ENCODE data around the gene TMEM269.
"Not testable (repeated sequence)": the region's sequence is repeated elsewhere in the genome, so short reads cannot be mapped to it uniquely, and the experiment has no call there.

TMEM269 gene

DNA sequence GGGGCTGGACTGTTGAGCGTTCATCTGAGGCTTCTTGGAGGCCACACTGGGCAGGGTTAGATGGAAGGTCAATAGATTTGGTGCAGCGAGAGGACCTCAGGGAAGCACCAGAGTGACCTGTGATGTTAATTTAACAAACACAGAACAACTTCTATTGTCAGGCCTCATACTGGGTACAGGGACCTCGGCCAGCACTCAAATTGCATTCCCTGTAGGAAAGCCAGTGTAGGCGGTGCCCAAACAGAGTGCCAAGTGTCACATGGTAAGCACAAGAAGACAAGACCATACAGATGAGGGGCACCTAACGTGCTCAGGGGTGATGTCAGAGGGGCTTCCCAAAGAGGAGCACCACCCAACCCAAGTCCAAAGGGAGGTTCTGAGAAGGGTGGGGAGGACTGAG is 1.3 kb downstream of the TMEM269 start:
- TF ChIP-seq SPI1 (IDR thresholded peaks at IDR 0.05; ENCODE audit: low read depth, low read length), result no peak
- TF ChIP-seq POLR2A (IDR thresholded peaks at IDR 0.05; ENCODE audit: low read depth, low read length), result no peak
- no peak for TF ChIP-seq POLR2AphosphoS5 (IDR thresholded peaks at IDR 0.05; ENCODE audit: low read depth, low read length)
- no peak for TF ChIP-seq POU2F2 (IDR thresholded peaks at IDR 0.05; ENCODE audit: low read depth, low read length)
- no peak for TF ChIP-seq TAF1 (IDR thresholded peaks at IDR 0.05; ENCODE audit: low read depth, low read length)
- TF ChIP-seq PAX5 (IDR thresholded peaks at IDR 0.05; ENCODE audit: insufficient read depth, low read length, severe bottlenecking), result no peak
- DNase-seq (ENCODE audit: insufficient read length, low spot score) (no peak), FAIRE-seq (peak; percentile 48)

DNA sequence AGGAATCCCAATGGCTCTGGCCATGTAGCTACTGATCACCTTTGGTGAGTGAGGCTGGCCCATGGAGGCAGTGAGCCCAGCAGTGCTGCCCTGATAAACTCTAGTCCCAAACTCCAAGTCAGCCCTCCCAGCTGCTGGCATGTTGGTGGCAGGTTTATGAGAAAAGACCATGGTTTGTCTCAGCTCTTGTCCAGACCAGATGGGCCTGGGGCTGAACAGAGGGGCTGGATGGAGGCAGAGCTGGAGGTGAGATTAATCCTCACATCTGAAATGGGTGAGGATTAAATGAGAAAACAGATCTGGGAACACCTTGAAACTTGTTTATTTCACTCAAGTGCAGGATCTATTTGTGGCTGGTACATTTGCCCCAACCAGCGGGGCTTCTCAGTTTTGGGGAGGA is 3.2 kb downstream of the TMEM269 start:
- FAIRE-seq (no peak), DNase-seq (ENCODE audit: insufficient read length, low spot score) (no peak)
- TF ChIP-seq PAX5 (IDR thresholded peaks at IDR 0.05; ENCODE audit: insufficient read depth, low read length, severe bottlenecking), result no peak
- no peak for TF ChIP-seq POU2F2 (IDR thresholded peaks at IDR 0.05; ENCODE audit: low read depth, low read length)

DNA sequence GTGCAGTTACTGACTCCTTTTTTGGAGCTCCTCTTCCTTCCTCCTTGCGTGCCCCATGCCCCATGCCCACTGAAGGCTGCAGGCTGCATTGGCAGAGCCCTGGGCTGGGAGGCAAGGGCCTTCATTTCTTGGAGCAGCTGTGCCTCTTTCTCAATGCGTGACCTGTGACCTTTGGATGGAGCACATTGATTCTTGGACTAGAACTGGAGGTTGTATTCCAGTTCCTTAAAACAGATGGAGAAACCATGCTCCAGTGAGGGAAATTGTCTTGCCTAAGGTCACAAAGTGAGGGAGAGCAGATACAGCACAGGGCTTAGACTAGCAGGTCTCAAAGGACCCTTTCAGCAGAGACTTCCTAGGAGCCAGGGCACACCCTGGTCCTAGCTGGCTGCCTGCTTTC is 9.0 kb downstream of the TMEM269 start:
- FAIRE-seq (no peak), DNase-seq (ENCODE audit: insufficient read length, low spot score) (no peak)
- TF ChIP-seq PAX5 (IDR thresholded peaks at IDR 0.05; ENCODE audit: insufficient read depth, low read length, severe bottlenecking), result no peak
- TF ChIP-seq POU2F2 (IDR thresholded peaks at IDR 0.05; ENCODE audit: low read depth, low read length), result no peak
- no peak for TF ChIP-seq SPI1 (IDR thresholded peaks at IDR 0.05; ENCODE audit: low read depth, low read length)
- no peak for TF ChIP-seq POLR2A (IDR thresholded peaks at IDR 0.05; ENCODE audit: low read depth, low read length)
- no peak for TF ChIP-seq TAF1 (IDR thresholded peaks at IDR 0.05; ENCODE audit: low read depth, low read length)
- no peak for TF ChIP-seq POLR2AphosphoS5 (IDR thresholded peaks at IDR 0.05; ENCODE audit: low read depth, low read length)

DNA sequence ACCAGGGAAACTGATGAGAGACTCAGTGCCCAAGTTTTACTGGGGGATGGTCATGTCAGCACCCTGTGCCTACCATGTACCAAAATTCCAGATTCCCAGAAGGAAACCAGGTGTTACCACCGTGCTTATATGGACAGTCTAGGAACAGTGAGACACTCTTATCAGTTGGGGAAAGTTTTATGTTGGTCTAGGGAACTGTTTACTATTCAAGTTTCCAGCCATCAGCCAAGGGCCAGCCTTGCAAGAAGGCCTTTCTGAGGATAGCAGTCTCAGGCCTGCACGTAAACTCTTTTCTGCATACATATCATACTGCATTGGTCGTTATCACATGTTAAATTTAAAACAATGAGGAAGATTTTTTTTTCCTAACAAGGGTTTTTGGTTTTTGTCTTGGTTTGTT is 12.6 kb downstream of the TMEM269 start:
- FAIRE-seq, result no peak
- DNase-seq (ENCODE audit: insufficient read length, low spot score), result no peak
- TF ChIP-seq POLR2A (IDR thresholded peaks at IDR 0.05; ENCODE audit: low read depth, low read length) (no peak), PAX5 (IDR thresholded peaks at IDR 0.05; ENCODE audit: insufficient read depth, low read length, severe bottlenecking) (no peak), SPI1 (IDR thresholded peaks at IDR 0.05; ENCODE audit: low read depth, low read length) (no peak), POLR2AphosphoS5 (IDR thresholded peaks at IDR 0.05; ENCODE audit: low read depth, low read length) (no peak), POU2F2 (IDR thresholded peaks at IDR 0.05; ENCODE audit: low read depth, low read length) (no peak), TAF1 (IDR thresholded peaks at IDR 0.05; ENCODE audit: low read depth, low read length) (no peak)

DNA sequence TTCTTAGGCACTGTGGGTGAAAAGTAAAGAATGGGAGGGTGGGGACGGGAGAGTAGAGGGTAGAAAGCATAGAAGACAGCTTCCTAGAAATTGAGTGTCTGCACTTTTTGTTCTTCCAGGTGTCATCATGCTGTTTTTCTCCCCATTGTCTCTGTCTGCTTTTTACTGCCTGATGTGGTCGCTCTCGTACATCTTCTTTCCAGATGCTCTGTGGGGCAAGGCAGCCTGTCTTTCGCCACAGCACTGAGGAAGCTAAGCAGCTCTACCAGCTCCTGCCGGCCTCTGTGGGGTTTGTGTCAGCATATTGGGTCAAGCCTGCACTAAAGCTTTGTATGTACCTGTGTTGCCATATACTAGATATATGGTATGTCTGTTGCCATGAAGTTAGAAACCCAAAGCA is 13.2 kb downstream of the TMEM269 start:
- TF ChIP-seq TAF1 (IDR thresholded peaks at IDR 0.05; ENCODE audit: low read depth, low read length) (no peak), POU2F2 (IDR thresholded peaks at IDR 0.05; ENCODE audit: low read depth, low read length) (no peak), SPI1 (IDR thresholded peaks at IDR 0.05; ENCODE audit: low read depth, low read length) (no peak), POLR2A (IDR thresholded peaks at IDR 0.05; ENCODE audit: low read depth, low read length) (no peak), POLR2AphosphoS5 (IDR thresholded peaks at IDR 0.05; ENCODE audit: low read depth, low read length) (no peak)
- FAIRE-seq, result no peak
- no peak for DNase-seq (ENCODE audit: insufficient read length, low spot score)

DNA sequence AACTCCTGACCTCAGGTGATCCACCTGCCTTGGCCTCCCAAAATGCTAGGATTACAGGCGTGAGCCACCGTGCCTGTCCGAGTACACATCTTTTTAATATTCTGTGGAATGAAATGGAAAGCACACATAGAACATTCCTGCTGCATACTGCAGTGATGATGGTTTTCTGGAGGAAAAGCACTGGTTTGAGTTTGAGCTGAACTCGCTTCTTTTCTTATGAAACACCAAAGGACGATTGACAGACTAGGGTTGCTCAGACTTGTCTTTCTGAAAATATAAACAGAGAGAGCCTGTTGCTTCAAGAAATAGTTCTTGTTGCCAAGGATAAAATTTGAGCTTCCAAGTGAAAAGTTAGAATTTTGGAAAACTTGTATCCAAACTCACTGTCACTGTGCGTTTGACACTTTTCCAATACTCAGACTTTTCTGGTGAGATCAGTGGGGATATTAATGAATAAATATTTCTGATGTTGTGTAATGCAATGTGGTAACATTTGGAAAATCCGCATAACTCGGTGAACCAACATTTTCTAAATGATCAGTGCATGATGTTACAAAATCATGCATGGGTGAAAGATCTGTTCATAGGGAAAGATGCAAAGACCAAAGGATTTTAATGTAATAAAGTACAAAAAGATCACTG is 17.2 kb downstream of the TMEM269 start:
- TF ChIP-seq POLR2AphosphoS5 (IDR thresholded peaks at IDR 0.05; ENCODE audit: low read depth, low read length) (no peak), POU2F2 (IDR thresholded peaks at IDR 0.05; ENCODE audit: low read depth, low read length) (no peak)

DNA sequence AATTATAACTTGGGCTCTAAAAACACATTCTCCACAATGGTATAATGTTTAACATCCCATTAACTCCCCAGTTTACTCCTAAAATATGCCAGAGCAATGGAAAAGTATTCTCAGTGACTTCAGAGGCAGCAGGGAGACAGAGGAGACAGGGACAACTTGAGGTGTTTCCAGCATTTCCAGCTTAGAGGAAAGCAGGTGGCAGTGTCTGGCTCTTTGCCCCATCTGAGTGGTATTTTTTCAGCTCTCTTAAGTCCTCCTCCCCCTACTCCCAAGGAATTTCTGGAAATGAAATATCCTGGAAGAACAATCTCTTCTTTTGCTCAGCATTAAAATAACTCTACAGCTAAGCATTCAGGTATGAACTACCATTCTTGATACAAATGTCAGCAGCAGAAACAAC is 21.4 kb downstream of the TMEM269 start:
- no peak for DNase-seq (ENCODE audit: insufficient read length, low spot score)
- no peak for FAIRE-seq
- TF ChIP-seq POLR2A (IDR thresholded peaks at IDR 0.05; ENCODE audit: low read depth, low read length) (no peak), PAX5 (IDR thresholded peaks at IDR 0.05; ENCODE audit: insufficient read depth, low read length, severe bottlenecking) (no peak), POLR2AphosphoS5 (IDR thresholded peaks at IDR 0.05; ENCODE audit: low read depth, low read length) (no peak), TAF1 (IDR thresholded peaks at IDR 0.05; ENCODE audit: low read depth, low read length) (no peak), POU2F2 (IDR thresholded peaks at IDR 0.05; ENCODE audit: low read depth, low read length) (no peak), SPI1 (IDR thresholded peaks at IDR 0.05; ENCODE audit: low read depth, low read length) (no peak)

More for the DNA sequence above, 17.2 kb downstream of the TMEM269 start:
- DNase-seq (ENCODE audit: insufficient read length, low spot score) (no peak), FAIRE-seq (no peak)

DNA sequence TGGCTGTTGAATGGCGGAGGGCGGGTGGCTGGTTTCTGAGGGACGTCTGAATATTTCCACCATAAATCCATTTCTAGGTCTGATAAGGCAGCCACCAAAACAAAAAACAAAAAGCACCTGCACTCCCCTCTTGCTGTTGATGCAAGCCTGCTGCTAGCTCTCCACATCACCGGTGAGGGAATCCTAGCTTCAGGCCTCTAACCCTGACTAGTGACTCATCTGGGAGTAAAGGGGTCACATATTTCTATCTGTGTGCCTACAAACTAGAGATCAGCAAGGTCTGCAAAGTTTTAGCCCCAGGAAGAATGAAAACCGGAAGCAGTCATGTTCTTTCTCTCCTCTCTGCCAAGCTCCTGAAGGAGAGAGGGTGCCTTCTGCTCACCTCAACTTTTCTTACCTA is 21.8 kb downstream of the TMEM269 start:
- FAIRE-seq (no peak), DNase-seq (ENCODE audit: insufficient read length, low spot score) (no peak)
- TF ChIP-seq PAX5 (IDR thresholded peaks at IDR 0.05; ENCODE audit: insufficient read depth, low read length, severe bottlenecking) (no peak), POLR2A (IDR thresholded peaks at IDR 0.05; ENCODE audit: low read depth, low read length) (no peak), TAF1 (IDR thresholded peaks at IDR 0.05; ENCODE audit: low read depth, low read length) (no peak), SPI1 (IDR thresholded peaks at IDR 0.05; ENCODE audit: low read depth, low read length) (no peak)

DNA sequence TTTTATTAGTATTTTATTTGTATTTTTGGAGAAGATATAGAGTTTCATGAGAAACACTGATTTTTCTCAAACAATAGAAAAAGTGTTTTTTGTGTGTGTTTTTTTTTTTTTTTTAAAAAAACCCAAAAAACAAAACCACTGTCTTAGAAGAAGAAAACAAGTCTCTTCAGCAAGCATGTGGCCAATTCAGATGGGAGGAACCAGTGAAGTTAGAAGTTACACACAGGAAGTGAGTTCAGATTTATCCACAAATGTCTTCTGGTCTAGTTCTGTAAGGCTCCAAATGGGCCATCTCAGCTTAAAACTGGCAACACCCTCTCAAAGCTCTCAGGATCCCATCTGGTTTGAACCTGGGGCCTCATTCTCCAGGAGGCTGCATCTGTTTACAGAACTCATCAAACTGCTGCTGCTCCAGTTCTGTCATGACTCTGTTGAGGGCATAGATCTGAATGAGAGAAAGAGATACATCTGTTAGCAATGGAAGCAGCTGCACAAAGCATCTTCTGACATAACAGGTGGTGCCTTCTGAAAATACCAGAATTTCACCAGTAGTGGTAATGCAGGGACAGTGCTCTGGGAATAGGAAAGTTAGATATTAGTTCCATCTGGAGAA is 22.4 kb downstream of the TMEM269 start:
- DNase-seq (ENCODE audit: insufficient read length, low spot score) (no peak), FAIRE-seq (no peak)
- TF ChIP-seq POLR2A (IDR thresholded peaks at IDR 0.05; ENCODE audit: low read depth, low read length), result no peak
- TF ChIP-seq SPI1 (IDR thresholded peaks at IDR 0.05; ENCODE audit: low read depth, low read length), result no peak
- TF ChIP-seq POU2F2 (IDR thresholded peaks at IDR 0.05; ENCODE audit: low read depth, low read length), result no peak
- TF ChIP-seq TAF1 (IDR thresholded peaks at IDR 0.05; ENCODE audit: low read depth, low read length), result no peak
- no peak for TF ChIP-seq PAX5 (IDR thresholded peaks at IDR 0.05; ENCODE audit: insufficient read depth, low read length, severe bottlenecking)
- no peak for TF ChIP-seq POLR2AphosphoS5 (IDR thresholded peaks at IDR 0.05; ENCODE audit: low read depth, low read length)

DNA sequence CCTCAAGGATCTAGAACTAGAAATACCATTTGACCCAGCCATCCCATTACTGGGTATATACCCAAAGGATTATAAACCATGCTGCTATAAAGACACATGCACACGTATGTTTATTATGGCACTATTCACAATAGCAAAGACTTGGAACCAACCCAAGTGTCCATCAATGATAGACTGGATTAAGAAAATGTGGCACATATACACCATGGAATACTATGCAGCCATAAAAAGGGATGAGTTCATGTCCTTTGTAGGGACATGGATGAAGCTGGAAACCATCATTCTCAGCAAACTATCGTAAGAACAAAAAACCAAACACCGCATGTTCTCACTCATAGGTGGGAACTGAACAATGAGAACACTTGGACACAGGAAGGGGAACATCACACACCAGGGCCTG is 30.0 kb downstream of the TMEM269 start:
- FAIRE-seq; DNase-seq (ENCODE audit: insufficient read length, low spot score): not testable (repeated sequence)
